ENCODE data around the gene CLDN22. TPM values are rescaled to one million over a fixed set of nuclear protein-coding genes. Genes with fewer than 3 reads are reported as not detected.

CLDN22 gene
- total RNA-seq, 1 donor from 2014 or later, result not detected

DNA sequence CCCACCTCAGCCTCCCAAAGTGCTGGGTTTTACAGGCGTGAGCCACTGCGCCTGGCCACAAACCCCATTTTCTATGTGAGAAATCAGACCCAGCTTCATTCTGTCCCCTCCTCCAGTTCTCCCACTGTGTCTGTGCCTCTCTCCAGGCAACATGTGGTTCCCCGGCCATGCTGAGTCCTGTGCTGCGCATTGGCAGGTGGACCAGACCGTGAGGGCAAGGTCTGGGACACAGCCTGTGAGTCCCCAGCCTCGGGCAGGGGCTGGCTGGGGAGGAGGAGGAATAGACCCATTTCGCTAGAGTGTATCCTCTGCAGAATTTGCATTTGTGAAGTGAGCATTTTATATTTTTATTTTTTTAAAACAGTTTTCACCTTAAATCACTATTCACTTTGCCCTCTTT lies 23.7 kb upstream of the CLDN22 start:
- Mint-ChIP-seq H3K4me1 (ENCODE audit: low read depth, unreplicated experiment) (peaks cover 6% of the 10 kb centered on the region), H3K27ac (ENCODE audit: unreplicated experiment) (no peak overlapping the region), H3K9me3 (ENCODE audit: unreplicated experiment) (no peaks in the 10 kb centered on the region), H3K36me3 (ENCODE audit: unreplicated experiment) (no peaks in the 10 kb centered on the region), H3K4me3 (ENCODE audit: unreplicated experiment) (no peak overlapping the region), H3K27me3 (ENCODE audit: unreplicated experiment) (peaks cover 5% of the 10 kb centered on the region)
- no peak for DNase-seq
- TF ChIP-seq, protein P1, sequence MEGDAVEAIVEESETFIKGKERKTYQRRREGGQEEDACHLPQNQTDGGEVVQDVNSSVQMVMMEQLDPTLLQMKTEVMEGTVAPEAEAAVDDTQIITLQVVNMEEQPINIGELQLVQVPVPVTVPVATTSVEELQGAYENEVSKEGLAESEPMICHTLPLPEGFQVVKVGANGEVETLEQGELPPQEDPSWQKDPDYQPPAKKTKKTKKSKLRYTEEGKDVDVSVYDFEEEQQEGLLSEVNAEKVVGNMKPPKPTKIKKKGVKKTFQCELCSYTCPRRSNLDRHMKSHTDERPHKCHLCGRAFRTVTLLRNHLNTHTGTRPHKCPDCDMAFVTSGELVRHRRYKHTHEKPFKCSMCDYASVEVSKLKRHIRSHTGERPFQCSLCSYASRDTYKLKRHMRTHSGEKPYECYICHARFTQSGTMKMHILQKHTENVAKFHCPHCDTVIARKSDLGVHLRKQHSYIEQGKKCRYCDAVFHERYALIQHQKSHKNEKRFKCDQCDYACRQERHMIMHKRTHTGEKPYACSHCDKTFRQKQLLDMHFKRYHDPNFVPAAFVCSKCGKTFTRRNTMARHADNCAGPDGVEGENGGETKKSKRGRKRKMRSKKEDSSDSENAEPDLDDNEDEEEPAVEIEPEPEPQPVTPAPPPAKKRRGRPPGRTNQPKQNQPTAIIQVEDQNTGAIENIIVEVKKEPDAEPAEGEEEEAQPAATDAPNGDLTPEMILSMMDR (IDR thresholded peaks at IDR 0.05; ENCODE audit: partially characterized antibody, unreplicated experiment), result no peak

DNA sequence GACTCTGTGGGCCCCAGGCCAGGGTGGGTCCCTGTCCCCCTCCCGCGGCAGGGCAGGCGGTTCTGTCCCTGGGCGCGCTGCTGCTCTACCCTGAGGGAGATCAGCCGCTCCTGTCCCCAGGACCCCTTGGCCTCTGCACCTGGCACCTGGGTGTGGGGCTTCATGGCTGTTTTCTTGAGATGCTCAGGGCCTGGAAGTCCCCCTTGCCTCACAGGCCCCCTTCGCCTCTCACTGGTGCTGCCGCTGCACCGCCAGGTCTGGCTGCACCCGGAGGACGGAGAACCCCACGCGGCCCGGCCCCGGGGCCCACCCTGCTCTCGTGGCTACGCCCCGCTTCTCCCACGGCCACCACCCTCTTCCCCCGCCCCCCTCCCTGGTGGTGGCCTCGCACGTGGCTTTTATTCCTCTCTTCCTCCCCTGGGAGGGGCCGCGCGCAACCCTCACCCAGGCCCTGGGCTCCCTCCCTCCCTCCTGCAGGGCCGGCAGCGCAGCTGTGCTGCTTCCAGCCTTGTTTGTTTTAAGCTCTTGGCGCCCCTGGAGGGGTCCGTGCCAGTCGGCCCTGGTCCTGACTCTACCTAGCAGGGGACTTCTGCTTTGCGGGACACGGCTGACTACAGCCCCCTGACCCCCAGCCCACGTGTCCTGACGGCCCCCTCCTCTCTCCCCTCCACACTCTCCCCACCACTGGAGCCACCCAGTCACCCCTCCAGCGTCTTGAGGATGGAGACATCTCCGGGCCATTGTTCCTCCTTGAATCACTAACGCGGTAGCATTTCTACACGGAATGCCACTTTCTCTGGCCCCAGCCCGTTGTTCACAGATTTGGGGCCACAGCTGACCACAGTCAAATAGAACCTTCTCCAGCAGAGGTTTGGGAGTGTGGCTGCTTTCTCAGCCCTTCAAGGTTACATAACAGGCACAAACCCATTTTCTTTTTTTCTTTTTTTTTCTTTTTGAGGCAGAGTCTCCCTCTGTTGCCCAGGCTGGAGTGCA lies 22.8 kb upstream of the CLDN22 start:
- TF ChIP-seq, protein P1 (IDR thresholded peaks at IDR 0.05; ENCODE audit: partially characterized antibody, unreplicated experiment), result no peak
- peaks cover 6% of the 10 kb centered on the region for H3K4me1 Mint-ChIP-seq (ENCODE audit: low read depth, unreplicated experiment)
- H3K27ac Mint-ChIP-seq (ENCODE audit: unreplicated experiment), result no peak overlapping the region
- no peaks in the 10 kb centered on the region for H3K36me3 Mint-ChIP-seq (ENCODE audit: unreplicated experiment)
- peaks cover 5% of the 10 kb centered on the region for H3K27me3 Mint-ChIP-seq (ENCODE audit: unreplicated experiment)
- no peaks in the 10 kb centered on the region for H3K9me3 Mint-ChIP-seq (ENCODE audit: unreplicated experiment)
- no peak for DNase-seq
- H3K4me3 Mint-ChIP-seq (ENCODE audit: unreplicated experiment), result no peak overlapping the region

DNA sequence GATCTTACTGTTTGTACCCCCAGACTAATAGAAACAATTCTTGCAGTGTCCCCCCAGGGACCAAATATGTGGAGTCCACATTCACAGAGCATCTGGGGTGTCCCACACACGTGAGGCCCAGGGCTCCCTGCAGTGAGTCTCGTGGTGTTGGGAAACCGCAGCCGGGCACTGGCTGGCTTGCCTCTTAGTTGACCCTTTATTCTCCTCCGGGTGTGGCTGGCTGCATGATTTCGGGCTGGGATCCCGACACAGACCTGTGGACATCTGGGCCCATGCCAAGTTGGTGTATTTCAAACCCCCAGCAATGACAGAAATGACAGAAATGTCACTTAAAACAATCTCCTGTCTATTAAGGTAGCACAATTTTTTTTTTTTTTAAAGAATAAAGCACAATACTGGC lies 17.8 kb upstream of the CLDN22 start:
- peaks cover 4% of the 10 kb centered on the region for H3K36me3 Mint-ChIP-seq (ENCODE audit: unreplicated experiment)
- no peaks in the 10 kb centered on the region for H3K9me3 Mint-ChIP-seq (ENCODE audit: unreplicated experiment)

DNA sequence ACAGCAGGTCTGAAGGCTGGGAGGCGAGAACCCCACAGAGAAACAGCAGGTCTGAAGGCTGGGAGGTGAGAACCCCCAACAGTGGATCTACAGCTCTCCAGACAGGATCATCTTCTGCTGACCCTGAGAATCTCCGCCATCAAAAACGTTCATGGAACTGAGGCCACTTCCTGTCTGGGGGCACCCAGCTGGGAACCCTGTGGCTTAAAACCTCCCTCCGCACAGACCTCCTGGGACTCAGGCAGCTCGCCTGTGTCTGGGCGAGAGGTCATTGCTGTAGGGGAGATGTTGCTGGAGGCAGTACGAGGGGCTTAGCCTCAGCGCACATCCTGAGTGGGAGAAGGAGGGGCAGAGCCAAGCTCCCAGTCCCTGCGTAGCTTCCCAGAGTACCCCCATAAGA lies 17.3 kb upstream of the CLDN22 start:
- Mint-ChIP-seq H3K4me3 (ENCODE audit: unreplicated experiment) (no peak overlapping the region), H3K9me3 (ENCODE audit: unreplicated experiment) (no peaks in the 10 kb centered on the region), H3K27me3 (ENCODE audit: unreplicated experiment) (peaks cover 7% of the 10 kb centered on the region), H3K4me1 (ENCODE audit: low read depth, unreplicated experiment) (no peaks in the 10 kb centered on the region), H3K27ac (ENCODE audit: unreplicated experiment) (no peak overlapping the region), H3K36me3 (ENCODE audit: unreplicated experiment) (peaks cover 4% of the 10 kb centered on the region)
- TF ChIP-seq, protein P1 (IDR thresholded peaks at IDR 0.05; ENCODE audit: partially characterized antibody, unreplicated experiment), result no peak
- DNase-seq, result no peak

More for the DNA sequence above, 17.8 kb upstream of the CLDN22 start:
- DNase-seq, result no peak
- no peaks in the 10 kb centered on the region for H3K4me1 Mint-ChIP-seq (ENCODE audit: low read depth, unreplicated experiment)
- H3K4me3 Mint-ChIP-seq (ENCODE audit: unreplicated experiment), result no peak overlapping the region
- TF ChIP-seq, protein P1 (IDR thresholded peaks at IDR 0.05; ENCODE audit: partially characterized antibody, unreplicated experiment), result no peak
- no peak overlapping the region for H3K27ac Mint-ChIP-seq (ENCODE audit: unreplicated experiment)
- peaks cover 6% of the 10 kb centered on the region for H3K27me3 Mint-ChIP-seq (ENCODE audit: unreplicated experiment)

DNA sequence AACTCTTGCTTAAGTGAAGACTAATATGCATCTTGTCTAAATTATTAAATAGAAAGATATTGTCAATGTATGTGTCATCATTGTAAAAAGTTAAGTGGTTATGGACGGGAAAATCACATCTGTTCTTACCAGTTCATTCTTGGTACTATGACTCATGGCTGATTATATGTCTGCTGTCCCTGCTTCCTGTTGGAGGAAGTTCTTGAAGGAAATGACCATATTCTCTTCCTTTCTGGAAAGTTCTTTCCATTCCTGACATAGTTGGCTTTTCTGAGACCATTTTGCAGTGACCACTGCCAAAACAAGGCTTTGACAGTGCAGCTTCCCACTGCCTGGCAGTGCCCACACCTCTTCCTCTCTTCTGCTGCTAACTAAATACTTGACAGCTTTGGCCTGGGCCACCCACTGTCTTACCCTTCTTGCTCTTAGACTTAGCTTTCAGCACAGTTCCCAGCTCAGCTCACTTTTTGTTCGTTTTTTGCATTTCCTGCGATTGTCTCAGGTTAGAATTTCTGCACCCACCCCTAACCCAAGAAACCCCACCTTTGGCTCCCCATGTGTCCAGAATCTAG lies 15.4 kb upstream of the CLDN22 start:
- H3K4me3 Mint-ChIP-seq (ENCODE audit: unreplicated experiment), result no peak overlapping the region
- H3K9me3 Mint-ChIP-seq (ENCODE audit: unreplicated experiment), result no peaks in the 10 kb centered on the region
- DNase-seq, result no peak
- H3K27me3 Mint-ChIP-seq (ENCODE audit: unreplicated experiment), result peaks cover 4% of the 10 kb centered on the region
- TF ChIP-seq, protein P1 (IDR thresholded peaks at IDR 0.05; ENCODE audit: partially characterized antibody, unreplicated experiment), result no peak
- H3K4me1 Mint-ChIP-seq (ENCODE audit: low read depth, unreplicated experiment), result no peaks in the 10 kb centered on the region
- H3K36me3 Mint-ChIP-seq (ENCODE audit: unreplicated experiment), result peaks cover 4% of the 10 kb centered on the region
- no peak overlapping the region for H3K27ac Mint-ChIP-seq (ENCODE audit: unreplicated experiment)

Data from glutamatergic neuron (in vitro differentiated cells).